Measurements from ENCODE around the gene STUM. TPM values are rescaled to one million over a fixed set of nuclear protein-coding genes. Genes with fewer than 3 reads are reported as not detected.

Gene STUM, protein sequence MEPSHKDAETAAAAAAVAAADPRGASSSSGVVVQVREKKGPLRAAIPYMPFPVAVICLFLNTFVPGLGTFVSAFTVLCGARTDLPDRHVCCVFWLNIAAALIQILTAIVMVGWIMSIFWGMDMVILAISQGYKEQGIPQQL
- not detected in 2 replicates for total RNA-seq

DNA sequence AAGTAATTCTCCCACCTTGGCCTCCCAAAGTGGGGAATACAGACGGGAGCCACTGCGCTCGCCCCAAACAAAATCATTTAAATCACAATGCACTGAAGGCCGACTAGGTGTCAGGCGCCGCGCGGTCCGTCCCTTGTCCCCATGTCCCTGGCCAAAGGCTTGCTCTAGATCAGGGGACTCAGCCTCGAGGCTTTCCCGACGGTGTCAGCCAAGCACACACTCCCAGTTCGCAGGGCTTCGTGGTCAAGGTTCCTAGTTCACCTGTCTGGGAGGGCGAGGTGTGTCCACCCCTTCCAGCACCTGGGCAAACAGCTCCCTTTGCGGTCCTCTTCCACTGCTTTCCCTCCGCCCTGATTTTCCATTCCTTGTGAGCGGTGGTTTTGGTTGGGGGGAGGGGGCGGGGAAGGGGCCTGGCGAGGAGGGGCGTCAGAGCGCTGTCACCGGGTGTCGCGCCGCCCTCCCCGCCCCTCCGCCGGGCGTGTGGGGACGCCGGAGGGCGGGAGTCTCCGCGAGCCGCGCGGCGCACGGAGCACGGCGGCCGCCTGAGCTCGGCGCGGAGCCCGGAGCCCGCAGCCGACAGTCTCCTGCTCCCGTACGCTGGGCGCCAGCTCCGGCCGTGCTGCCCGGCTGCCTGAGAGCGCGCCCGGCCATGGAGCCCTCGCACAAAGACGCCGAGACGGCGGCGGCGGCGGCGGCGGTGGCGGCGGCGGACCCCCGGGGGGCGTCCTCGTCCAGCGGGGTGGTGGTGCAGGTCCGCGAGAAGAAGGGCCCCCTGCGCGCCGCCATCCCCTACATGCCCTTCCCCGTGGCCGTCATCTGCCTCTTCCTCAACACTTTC lies at the start of gene STUM:
STUM (plus strand) TSS at position 509 of the 838 bp plus-strand sequence; CDS start at position 650, 141 bp downstream.

Other genes with a start within 250 kb of the STUM start
- 1.8 and 11.7 TPM in 2 replicates for gene LIN9, start 239.6 kb upstream of the STUM start, total RNA-seq
- gene PARP1, start 140.7 kb upstream of the STUM start, total RNA-seq, result 51.0 and 104 TPM in 2 replicates
- gene ITPKB, start 190.5 kb downstream of the STUM start, total RNA-seq, result 1.8 and 6.6 TPM in 2 replicates

Data from placental pericyte (primary cell).